ENCODE data around the gene NCK2.

NCK2 gene

DNA sequence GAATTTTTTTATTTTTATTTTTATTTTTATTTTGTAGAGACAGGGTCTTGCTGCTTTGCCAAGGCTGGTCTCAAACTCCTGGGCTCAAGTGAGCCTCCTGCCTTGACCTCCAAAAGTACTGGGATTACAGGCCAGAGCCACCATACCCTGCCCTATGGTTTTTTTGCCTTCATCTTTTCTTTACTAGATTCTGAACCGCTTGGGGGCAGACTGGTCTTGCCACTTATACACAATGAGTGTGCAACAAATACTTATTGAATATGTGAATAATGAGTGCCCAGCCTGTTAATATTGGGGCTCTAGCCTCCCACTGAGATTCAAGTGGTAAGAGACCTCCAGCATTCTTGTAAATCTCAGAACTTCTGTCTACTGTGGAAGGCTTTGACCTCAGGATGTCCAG lies 3.9 kb downstream of the NCK2 start:
- H3K9me2 ChIP-seq (replicated peaks; ENCODE audit: control insufficient read depth, low read length): no peaks in the 10 kb centered on the region

DNA sequence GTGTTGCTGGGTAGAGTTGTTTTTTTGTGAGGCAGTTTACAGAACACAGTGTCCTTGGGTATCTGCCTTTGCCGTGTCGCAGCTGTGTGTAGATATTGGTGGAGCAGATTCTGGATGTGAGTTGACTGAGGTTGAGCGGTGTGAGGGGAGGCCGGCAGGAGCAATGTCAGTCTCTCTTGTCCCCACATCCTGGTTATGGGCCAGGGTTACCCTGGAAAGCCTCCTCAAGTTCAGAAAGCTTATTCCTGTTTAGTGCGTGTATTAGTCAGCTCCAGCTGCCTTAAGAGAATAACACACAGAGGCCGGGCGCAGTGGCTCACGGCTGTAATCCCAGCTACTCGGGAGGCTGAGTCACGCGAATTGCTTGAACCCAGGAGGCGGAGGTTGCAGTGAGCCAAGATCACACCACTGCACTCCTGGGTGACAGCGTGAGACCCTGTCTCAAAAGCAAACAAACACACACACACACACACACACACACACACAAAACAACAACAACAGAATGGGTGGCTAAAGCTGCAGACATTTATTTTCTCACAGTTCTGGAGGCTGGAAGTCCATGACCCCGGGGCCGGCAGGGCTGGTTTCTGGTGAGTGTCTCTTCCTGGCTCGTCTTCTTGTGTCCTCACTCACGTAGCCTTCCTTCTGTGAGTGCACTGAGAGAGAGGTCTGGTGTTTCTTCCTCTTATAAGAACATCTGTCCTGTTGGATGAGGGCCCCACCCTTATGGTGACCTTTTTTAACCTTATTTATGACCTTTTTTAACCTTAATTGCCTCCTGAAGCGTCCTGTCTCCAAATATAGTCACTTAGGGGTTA lies 5.1 kb downstream of the NCK2 start:
- no peak overlapping the region for H3K27ac ChIP-seq (ENCODE audit: low read depth, low read length)
- H3K27me3 ChIP-seq (ENCODE audit: control insufficient read depth, low read length): no peaks in the 10 kb centered on the region
- H4K20me1 ChIP-seq (ENCODE audit: control insufficient read depth, insufficient read depth, low read depth, low read length): peaks cover 9% of the 10 kb centered on the region; the same call in 1 of the 2 replicates
- H3K79me2 ChIP-seq (ENCODE audit: control insufficient read depth, low read length): peaks cover 92% of the 10 kb centered on the region
- 0 out of 2 replicates have a peak, but pooled peaks cover 5% of the 10 kb centered on the region for H3K36me3 ChIP-seq (ENCODE audit: control insufficient read depth, low read length)
- no peak overlapping the region for H3K4me2 ChIP-seq (ENCODE audit: low read length)
- H3K9me3 ChIP-seq (ENCODE audit: control insufficient read depth, insufficient read depth, low read length): no peaks in the 10 kb centered on the region
- no peaks in the 10 kb centered on the region for H3K9me2 ChIP-seq (replicated peaks; ENCODE audit: control insufficient read depth, low read length)
- H3K4me1 ChIP-seq (ENCODE audit: control insufficient read depth, low read length): peaks cover 45% of the 10 kb centered on the region
- TF ChIP-seq EZH2phosphoT487 (IDR thresholded peaks at IDR 0.05; ENCODE audit: borderline replicate concordance, low read length): no peak
- TF ChIP-seq, protein P1, sequence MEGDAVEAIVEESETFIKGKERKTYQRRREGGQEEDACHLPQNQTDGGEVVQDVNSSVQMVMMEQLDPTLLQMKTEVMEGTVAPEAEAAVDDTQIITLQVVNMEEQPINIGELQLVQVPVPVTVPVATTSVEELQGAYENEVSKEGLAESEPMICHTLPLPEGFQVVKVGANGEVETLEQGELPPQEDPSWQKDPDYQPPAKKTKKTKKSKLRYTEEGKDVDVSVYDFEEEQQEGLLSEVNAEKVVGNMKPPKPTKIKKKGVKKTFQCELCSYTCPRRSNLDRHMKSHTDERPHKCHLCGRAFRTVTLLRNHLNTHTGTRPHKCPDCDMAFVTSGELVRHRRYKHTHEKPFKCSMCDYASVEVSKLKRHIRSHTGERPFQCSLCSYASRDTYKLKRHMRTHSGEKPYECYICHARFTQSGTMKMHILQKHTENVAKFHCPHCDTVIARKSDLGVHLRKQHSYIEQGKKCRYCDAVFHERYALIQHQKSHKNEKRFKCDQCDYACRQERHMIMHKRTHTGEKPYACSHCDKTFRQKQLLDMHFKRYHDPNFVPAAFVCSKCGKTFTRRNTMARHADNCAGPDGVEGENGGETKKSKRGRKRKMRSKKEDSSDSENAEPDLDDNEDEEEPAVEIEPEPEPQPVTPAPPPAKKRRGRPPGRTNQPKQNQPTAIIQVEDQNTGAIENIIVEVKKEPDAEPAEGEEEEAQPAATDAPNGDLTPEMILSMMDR (IDR thresholded peaks at IDR 0.05; ENCODE audit: low read depth, low read length, poor library complexity, severe bottlenecking): no peak
- H3K4me3 ChIP-seq (ENCODE audit: low read length): no peak overlapping the region
- no peaks in the 10 kb centered on the region; the same call in 1 of the 2 replicates for H3F3A ChIP-seq (ENCODE audit: control insufficient read depth, insufficient read depth)

More for the DNA sequence above, 3.9 kb downstream of the NCK2 start:
- Histone ChIP-seq H3K27ac (ENCODE audit: low read depth, low read length) (no peak overlapping the region), H4K20me1 (ENCODE audit: control insufficient read depth, insufficient read depth, low read depth, low read length) (peaks cover 9% of the 10 kb centered on the region; the same call in 1 of the 2 replicates), H3F3A (ENCODE audit: control insufficient read depth, insufficient read depth) (peaks cover 6% of the 10 kb centered on the region), H3K79me2 (ENCODE audit: control insufficient read depth, low read length) (peaks cover 80% of the 10 kb centered on the region), H3K4me3 (ENCODE audit: low read length) (no peak overlapping the region), H3K27me3 (ENCODE audit: control insufficient read depth, low read length) (no peaks in the 10 kb centered on the region), H3K4me1 (ENCODE audit: control insufficient read depth, low read length) (peaks cover 41% of the 10 kb centered on the region), H3K36me3 (ENCODE audit: control insufficient read depth, low read length) (0 out of 2 replicates have a peak, but pooled peaks cover 5% of the 10 kb centered on the region), H3K9me3 (ENCODE audit: control insufficient read depth, insufficient read depth, low read length) (no peaks in the 10 kb centered on the region), H3K4me2 (ENCODE audit: low read length) (no peak overlapping the region)
- TF ChIP-seq, protein P1 (IDR thresholded peaks at IDR 0.05; ENCODE audit: low read depth, low read length, poor library complexity, severe bottlenecking): peak; percentile 17
- no peak for TF ChIP-seq EZH2phosphoT487 (IDR thresholded peaks at IDR 0.05; ENCODE audit: borderline replicate concordance, low read length)

GRCh38 chr2:105750735-105751134 lies 6.0 kb downstream of the NCK2 start:
- peaks cover 95% of the 10 kb centered on the region for H3K79me2 ChIP-seq (ENCODE audit: control insufficient read depth, low read length)
- no peak overlapping the region for H3K27ac ChIP-seq (ENCODE audit: low read depth, low read length)
- H4K20me1 ChIP-seq (ENCODE audit: control insufficient read depth, insufficient read depth, low read depth, low read length): peaks cover 15% of the 10 kb centered on the region; the same call in 1 of the 2 replicates
- no peaks in the 10 kb centered on the region for H3K9me3 ChIP-seq (ENCODE audit: control insufficient read depth, insufficient read depth, low read length)
- peaks cover 52% of the 10 kb centered on the region for H3K4me1 ChIP-seq (ENCODE audit: control insufficient read depth, low read length)
- H3K27me3 ChIP-seq (ENCODE audit: control insufficient read depth, low read length): no peaks in the 10 kb centered on the region
- no peak overlapping the region for H3K4me2 ChIP-seq (ENCODE audit: low read length)
- peaks cover 8% of the 10 kb centered on the region; the same call in 1 of the 2 replicates for H3K36me3 ChIP-seq (ENCODE audit: control insufficient read depth, low read length)
- no peaks in the 10 kb centered on the region for H3F3A ChIP-seq (ENCODE audit: control insufficient read depth, insufficient read depth)
- TF ChIP-seq EZH2phosphoT487 (IDR thresholded peaks at IDR 0.05; ENCODE audit: borderline replicate concordance, low read length): no peak
- TF ChIP-seq, protein P1 (IDR thresholded peaks at IDR 0.05; ENCODE audit: low read depth, low read length, poor library complexity, severe bottlenecking): no peak
- no peak overlapping the region for H3K4me3 ChIP-seq (ENCODE audit: low read length)
- H3K9me2 ChIP-seq (replicated peaks; ENCODE audit: control insufficient read depth, low read length): no peaks in the 10 kb centered on the region

Data from DOHH2 (cell line).